ENCODE data around the gene CACNA2D3. TPM values are rescaled to one million over a fixed set of nuclear protein-coding genes. Genes with fewer than 3 reads are reported as not detected.

The CACNA2D3 gene
- total and polyA plus RNA-seq, 5 donors, result 29.2 to 64.5 (median 42.4) TPM

DNA sequence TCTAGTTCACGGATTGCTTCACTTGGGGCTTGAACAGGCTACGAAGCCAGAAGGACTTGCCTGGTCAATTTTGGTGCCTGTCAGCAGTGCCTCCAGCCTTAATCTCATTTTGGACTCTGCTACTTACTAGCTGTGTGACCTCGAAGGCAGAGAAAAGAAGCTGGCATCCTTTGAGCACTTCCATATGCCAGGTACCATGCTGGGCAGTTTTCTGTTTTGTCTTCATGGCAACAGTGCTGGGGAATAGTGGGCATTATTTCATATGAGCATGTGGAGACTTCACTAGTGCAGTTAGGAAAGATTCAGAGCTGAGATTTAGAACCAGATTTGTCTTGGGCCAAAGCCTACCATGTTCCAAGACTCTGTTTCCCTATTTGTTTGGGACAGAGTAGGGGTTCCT lies 713.3 kb downstream of the CACNA2D3 start:
- no peaks in the 10 kb centered on the region for H3K27me3 ChIP-seq (ENCODE audit: control insufficient read depth, insufficient read depth)
- no peak overlapping the region for H3K4me3 ChIP-seq (ENCODE audit: low read length)
- intact Hi-C loops (cut with DNase I), result no loop called here
- DNase-seq (no peak), ATAC-seq (no peak)
- H3K9me3 ChIP-seq (ENCODE audit: control insufficient read depth, low read length), result peaks cover under 1% of the 10 kb centered on the region
- no peaks in the 10 kb centered on the region for H3K4me1 ChIP-seq (ENCODE audit: control insufficient read depth, insufficient read depth, low read length)
- 78% methylated on average over 3 of the region's 3 CpGs for WGBS
- no peak overlapping the region for H3K27ac ChIP-seq (ENCODE audit: low read length)

- intact Hi-C loops (cut with DNase I), result no loop called here
- H3K9me3 ChIP-seq (ENCODE audit: control insufficient read depth, low read length), result no peaks in the 10 kb centered on the region
- no peaks in the 10 kb centered on the region for H3K27me3 ChIP-seq (ENCODE audit: control insufficient read depth, insufficient read depth)
- H3K27ac ChIP-seq (ENCODE audit: low read length), result no peak overlapping the region
- no peak for DNase-seq
- WGBS, result 75% methylated on average over 8 of the region's 8 CpGs
- ATAC-seq, result no peak
- H3K4me3 ChIP-seq (ENCODE audit: low read length), result no peak overlapping the region
- no peaks in the 10 kb centered on the region for H3K4me1 ChIP-seq (ENCODE audit: control insufficient read depth, insufficient read depth, low read length)
Observed at GRCh38 chr3:54836871-54837270, 714.5 kb downstream of the CACNA2D3 start.

DNA sequence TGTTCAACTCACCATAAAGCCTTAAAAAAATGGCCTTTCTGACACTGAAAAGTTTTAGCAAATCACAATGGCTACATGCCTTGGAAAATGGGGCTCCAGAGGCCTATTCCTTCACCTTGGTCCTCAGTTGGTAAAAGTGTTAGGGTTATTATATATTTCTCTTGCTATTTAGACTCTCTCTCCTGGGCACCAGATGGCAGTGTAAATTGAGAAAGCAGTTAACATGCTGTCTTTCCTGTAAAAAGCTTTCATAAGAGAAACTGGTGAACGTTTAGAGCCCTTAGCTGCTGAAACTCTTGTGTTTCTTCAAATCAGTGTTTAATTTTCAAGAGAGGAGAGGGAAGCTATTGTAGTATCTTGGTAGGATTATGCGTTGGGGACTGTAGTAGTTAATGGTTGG lies 715.6 kb downstream of the CACNA2D3 start:
- H3K9me3 ChIP-seq (ENCODE audit: control insufficient read depth, low read length), result no peaks in the 10 kb centered on the region

DNA sequence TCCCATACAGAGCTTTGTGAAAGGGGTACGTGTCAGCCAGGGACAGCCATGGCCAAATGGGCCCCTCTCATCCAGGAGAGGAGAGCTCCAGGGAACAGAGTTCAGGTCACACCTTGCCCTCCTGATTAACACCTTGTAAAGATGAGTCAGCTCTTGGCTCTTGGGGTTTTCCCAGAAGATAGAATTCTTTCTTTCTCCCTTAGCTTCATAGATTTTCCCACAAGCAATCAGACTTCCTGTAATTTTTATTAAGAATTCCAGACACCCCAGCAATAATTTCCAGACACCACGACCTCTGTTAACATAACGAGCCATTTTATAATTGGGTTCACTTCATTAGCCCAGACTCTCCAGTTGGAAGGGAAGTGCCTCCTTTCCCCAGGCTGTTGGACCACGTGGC lies 719.1 kb downstream of the CACNA2D3 start:
- no peak for ATAC-seq
- 79% methylated on average over 4 of the region's 4 CpGs for WGBS

More for the DNA sequence above, 715.6 kb downstream of the CACNA2D3 start:
- ATAC-seq (no peak), DNase-seq (no peak)
- no peaks in the 10 kb centered on the region for H3K27me3 ChIP-seq (ENCODE audit: control insufficient read depth, insufficient read depth)
- no peak overlapping the region for H3K4me3 ChIP-seq (ENCODE audit: low read length)
- intact Hi-C loops (cut with DNase I), result no loop called here
- H3K4me1 ChIP-seq (ENCODE audit: control insufficient read depth, insufficient read depth, low read length), result no peaks in the 10 kb centered on the region
- WGBS, result 60% methylated on average over 2 of the region's 2 CpGs
- no peak overlapping the region for H3K27ac ChIP-seq (ENCODE audit: low read length)

DNA sequence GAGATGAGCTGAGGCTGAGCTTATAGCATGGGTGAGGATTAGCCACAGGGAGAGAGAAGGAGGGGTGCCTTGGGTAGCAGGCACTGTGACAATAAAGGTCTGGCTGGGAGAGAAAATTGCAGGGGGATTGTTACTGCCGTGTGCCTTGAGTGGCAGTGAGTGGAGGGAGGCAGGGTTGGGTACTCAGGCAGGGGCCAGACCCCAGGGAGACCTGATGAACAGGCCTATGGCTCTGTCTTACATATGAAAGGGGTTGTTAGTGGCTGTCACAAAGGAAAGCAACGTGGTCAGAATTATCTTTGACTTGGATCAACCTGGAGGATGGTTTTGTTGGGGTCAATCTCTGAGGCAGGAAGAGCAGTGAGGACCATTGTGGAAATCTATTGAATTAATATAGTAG lies 721.0 kb downstream of the CACNA2D3 start:
- H3K4me1 ChIP-seq (ENCODE audit: control insufficient read depth, insufficient read depth, low read length), result no peaks in the 10 kb centered on the region
- intact Hi-C loops (cut with DNase I), result no loop called here
- H3K27me3 ChIP-seq (ENCODE audit: control insufficient read depth, insufficient read depth), result no peaks in the 10 kb centered on the region
- ATAC-seq, result no peak
- H3K9me3 ChIP-seq (ENCODE audit: control insufficient read depth, low read length), result no peaks in the 10 kb centered on the region
- 64% methylated on average over 2 of the region's 2 CpGs for WGBS
- no peak for DNase-seq
- no peak overlapping the region for H3K27ac ChIP-seq (ENCODE audit: low read length)
- H3K4me3 ChIP-seq (ENCODE audit: low read length), result no peak overlapping the region

More for the DNA sequence above, 719.1 kb downstream of the CACNA2D3 start:
- no peaks in the 10 kb centered on the region for H3K27me3 ChIP-seq (ENCODE audit: control insufficient read depth, insufficient read depth)
- no peaks in the 10 kb centered on the region for H3K4me1 ChIP-seq (ENCODE audit: control insufficient read depth, insufficient read depth, low read length)
- no peak overlapping the region for H3K27ac ChIP-seq (ENCODE audit: low read length)
- no peak overlapping the region for H3K4me3 ChIP-seq (ENCODE audit: low read length)
- no peaks in the 10 kb centered on the region for H3K9me3 ChIP-seq (ENCODE audit: control insufficient read depth, low read length)
- intact Hi-C loops (cut with DNase I), result no loop called here
- DNase-seq, result no peak

- no peak overlapping the region for H3K27ac ChIP-seq (ENCODE audit: low read length)
- H3K9me3 ChIP-seq (ENCODE audit: control insufficient read depth, low read length), result no peaks in the 10 kb centered on the region
- no peak for DNase-seq
- no peaks in the 10 kb centered on the region for H3K4me1 ChIP-seq (ENCODE audit: control insufficient read depth, insufficient read depth, low read length)
- ATAC-seq, result no peak
- intact Hi-C loops (cut with DNase I), result no loop called here
- 90% methylated on average over 5 of the region's 5 CpGs for WGBS
- no peak overlapping the region for H3K4me3 ChIP-seq (ENCODE audit: low read length)
- no peaks in the 10 kb centered on the region for H3K27me3 ChIP-seq (ENCODE audit: control insufficient read depth, insufficient read depth)
Observed at GRCh38 chr3:54844211-54844610, 721.9 kb downstream of the CACNA2D3 start.

DNA sequence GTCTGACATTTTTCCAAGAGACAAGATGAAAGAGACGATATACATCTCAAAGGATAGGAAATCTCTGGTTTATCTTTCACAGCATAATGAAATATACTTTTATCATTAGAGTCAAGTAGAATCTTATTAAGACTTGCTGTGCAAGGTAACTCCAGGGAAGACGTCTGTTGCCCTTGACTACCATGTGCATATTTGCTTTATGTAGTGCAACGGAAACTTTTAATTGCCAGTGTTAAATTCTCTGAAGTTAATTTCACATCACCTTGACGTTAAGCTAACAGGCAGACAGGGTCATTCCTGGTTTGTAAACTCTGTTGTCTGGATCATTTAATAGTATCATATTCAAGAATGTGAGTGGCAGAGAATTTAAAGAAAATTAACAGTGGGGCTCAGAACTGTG lies 722.7 kb downstream of the CACNA2D3 start:
- H3K27ac ChIP-seq (ENCODE audit: low read length), result no peak overlapping the region
- DNase-seq (no peak), ATAC-seq (no peak)
- 84% methylated on average over 4 of the region's 4 CpGs for WGBS
- H3K4me3 ChIP-seq (ENCODE audit: low read length), result no peak overlapping the region
- no peaks in the 10 kb centered on the region for H3K27me3 ChIP-seq (ENCODE audit: control insufficient read depth, insufficient read depth)
- intact Hi-C loops (cut with DNase I), result no loop called here
- no peaks in the 10 kb centered on the region for H3K9me3 ChIP-seq (ENCODE audit: control insufficient read depth, low read length)
- H3K4me1 ChIP-seq (ENCODE audit: control insufficient read depth, insufficient read depth, low read length), result no peaks in the 10 kb centered on the region

GRCh38 chr3:54845551-54845950 lies 723.2 kb downstream of the CACNA2D3 start:
- no peaks in the 10 kb centered on the region for H3K9me3 ChIP-seq (ENCODE audit: control insufficient read depth, low read length)
- no peak for ATAC-seq
- 89% methylated on average over 5 of the region's 5 CpGs for WGBS
- DNase-seq, result no peak
- no peak overlapping the region for H3K4me3 ChIP-seq (ENCODE audit: low read length)
- no peaks in the 10 kb centered on the region for H3K27me3 ChIP-seq (ENCODE audit: control insufficient read depth, insufficient read depth)
- intact Hi-C loops (cut with DNase I), result no loop called here
- no peak overlapping the region for H3K27ac ChIP-seq (ENCODE audit: low read length)
- no peaks in the 10 kb centered on the region for H3K4me1 ChIP-seq (ENCODE audit: control insufficient read depth, insufficient read depth, low read length)

DNA sequence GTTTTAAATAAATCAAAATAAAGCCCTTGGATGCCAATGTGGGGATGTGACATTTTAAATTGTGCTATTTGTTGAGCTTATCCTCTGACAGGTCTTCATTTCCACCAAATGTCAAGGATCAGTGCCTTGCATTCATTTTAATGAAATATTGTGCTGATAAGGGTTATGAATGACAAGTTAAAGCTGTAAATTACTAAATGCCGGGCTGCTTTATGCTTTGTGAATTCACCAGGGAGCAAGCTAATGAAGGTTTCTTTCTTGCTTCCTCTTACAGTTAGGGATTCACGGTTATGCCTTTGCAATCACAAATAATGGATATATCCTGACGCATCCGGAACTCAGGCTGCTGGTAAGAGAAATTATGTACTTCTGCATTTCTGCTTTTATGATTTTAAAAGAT lies 723.8 kb downstream of the CACNA2D3 start:
- H3K4me3 ChIP-seq (ENCODE audit: low read length), result no peak overlapping the region
- ATAC-seq (no peak), DNase-seq (no peak)
- no peaks in the 10 kb centered on the region for H3K27me3 ChIP-seq (ENCODE audit: control insufficient read depth, insufficient read depth)
- H3K4me1 ChIP-seq (ENCODE audit: control insufficient read depth, insufficient read depth, low read length), result no peaks in the 10 kb centered on the region
- intact Hi-C loops (cut with DNase I), result no loop called here
- no peaks in the 10 kb centered on the region for H3K9me3 ChIP-seq (ENCODE audit: control insufficient read depth, low read length)
- no peak overlapping the region for H3K27ac ChIP-seq (ENCODE audit: low read length)
- 65% methylated on average over 4 of the region's 4 CpGs for WGBS

- intact Hi-C loops (cut with DNase I), result no loop called here
Observed at GRCh38 chr3:54847361-54847760, 725.0 kb downstream of the CACNA2D3 start.

GRCh38 chr3:54849360-54849759 lies 727.0 kb downstream of the CACNA2D3 start:
- Histone ChIP-seq H3K9me3 (ENCODE audit: control insufficient read depth, low read length) (no peaks in the 10 kb centered on the region), H3K27ac (ENCODE audit: low read length) (no peak overlapping the region), H3K4me1 (ENCODE audit: control insufficient read depth, insufficient read depth, low read length) (no peaks in the 10 kb centered on the region), H3K27me3 (ENCODE audit: control insufficient read depth, insufficient read depth) (no peaks in the 10 kb centered on the region), H3K4me3 (ENCODE audit: low read length) (no peak overlapping the region)
- 54% methylated on average over 4 of the region's 4 CpGs for WGBS
- intact Hi-C loops (cut with DNase I), result no loop called here
- DNase-seq (no peak), ATAC-seq (no peak)

More at GRCh38 chr3:54847361-54847760, 725.0 kb downstream of the CACNA2D3 start:
- Histone ChIP-seq H3K4me1 (ENCODE audit: control insufficient read depth, insufficient read depth, low read length) (no peaks in the 10 kb centered on the region), H3K27me3 (ENCODE audit: control insufficient read depth, insufficient read depth) (no peaks in the 10 kb centered on the region), H3K4me3 (ENCODE audit: low read length) (no peak overlapping the region), H3K9me3 (ENCODE audit: control insufficient read depth, low read length) (no peaks in the 10 kb centered on the region), H3K27ac (ENCODE audit: low read length) (no peak overlapping the region)
- DNase-seq (no peak), ATAC-seq (no peak)
- 90% methylated on average over 4 of the region's 4 CpGs for WGBS

GRCh38 chr3:54850484-54851018 lies 728.2 kb downstream of the CACNA2D3 start:
- no peak overlapping the region for H3K27ac ChIP-seq (ENCODE audit: low read length)
- WGBS, result 73% methylated on average over 2 of the region's 2 CpGs
- H3K27me3 ChIP-seq (ENCODE audit: control insufficient read depth, insufficient read depth), result no peaks in the 10 kb centered on the region
- H3K4me1 ChIP-seq (ENCODE audit: control insufficient read depth, insufficient read depth, low read length), result no peaks in the 10 kb centered on the region
- H3K9me3 ChIP-seq (ENCODE audit: control insufficient read depth, low read length), result no peaks in the 10 kb centered on the region
- ATAC-seq (no peak), DNase-seq (no peak)
- H3K4me3 ChIP-seq (ENCODE audit: low read length), result no peak overlapping the region
- intact Hi-C loops (cut with DNase I), result loop anchor here in 3 of 4 donors (10.0 kb wide), 2 partner anchors 314 to 334 kb away; no protein-coding TSS in a partner anchor
